SK-N-SH (cell line): ENCODE measurements around the gene DICER1. TPM values are rescaled to one million over a fixed set of nuclear protein-coding genes. Genes with fewer than 3 reads are reported as not detected.

ENCODE experiments used
- CTCF ChIA-PET: fragments of 300-600, 350-600 bp; formaldehyde crosslinking; extraction: SDS; loops from one replicate; lab custom pipeline; 2021; lab: Yijun Ruan, JAX
- POLR2A ChIA-PET: fragments of 350-600 bp; sonication (Branson Sonifier 250); formaldehyde crosslinking; extraction: SDS; loops from one replicate; lab custom pipeline; 2020; ENCODE audit warnings: antibody characterized with exemption, inconsistent platforms; lab: Yijun Ruan, JAX
- DNase-seq: peaks from one replicate; pipeline ENCODE4 v3.0.0; 2012
- H2AFZ ChIP-seq: fragments of 200-600 bp; sonication (generic); 2 replicates; pipeline ENCODE4 v1.8.1; 2016; ENCODE audit warnings: antibody characterized with exemption, mild to moderate bottlenecking, low read depth
- H3F3A ChIP-seq: fragments of 200-600 bp; sonication (generic); replicated peaks from 2 replicates; pipeline ENCODE3; 2016; ENCODE audit warnings: antibody characterized with exemption, mild to moderate bottlenecking; ENCODE audit not compliant: insufficient read depth
- H3K27ac ChIP-seq, 2 experiments: fragments of 200-500 bp in 1 of 2; fragments of 200-600 bp in 1 of 2; sonication (Bioruptor generic) in 1 of 2; sonication (generic), shearing (Covaris generic) in 1 of 2; 2 replicates each; pipeline versions ENCODE4 v1.5.1 to v1.6.1; 2014 to 2016; ENCODE audit warnings: low read depth in 2 of 2, inconsistent platforms in 1 of 2, low read length in 1 of 2, mild to moderate bottlenecking in 1 of 2, mixed read lengths in 1 of 2
- H3K27me3 ChIP-seq: fragments of 200-600 bp; sonication (generic), shearing (Covaris generic); 2 replicates; pipeline ENCODE4 v1.6.1; 2016; ENCODE audit warnings: mixed run types; ENCODE audit not compliant: insufficient read depth
- H3K36me3 ChIP-seq, 2 experiments: fragments of 200-500 bp in 1 of 2; fragments of 200-600 bp in 1 of 2; sonication (Bioruptor generic) in 1 of 2; sonication (generic) in 1 of 2; replicated peaks in 1 of 2; 2 replicates each; pipeline versions ENCODE3 to v1.5.1; 2014 to 2016; ENCODE audit warnings: low read length in 1 of 2, mild to moderate bottlenecking in 1 of 2; ENCODE audit not compliant: insufficient read depth in 2 of 2, control insufficient read depth in 1 of 2
- H3K4me1 ChIP-seq, 2 experiments: fragments of 200-500 bp in 1 of 2; fragments of 200-600 bp in 1 of 2; sonication (Bioruptor generic) in 1 of 2; sonication (generic), shearing (Covaris generic) in 1 of 2; 2 replicates each; pipeline versions ENCODE4 v1.5.1 to v1.6.1; 2014 to 2016; ENCODE audit warnings: low read depth in 1 of 2, low read length in 1 of 2, mixed run types in 1 of 2; ENCODE audit not compliant: insufficient read depth in 2 of 2, control insufficient read depth in 1 of 2
- H3K4me2 ChIP-seq: fragments of 200-600 bp; sonication (generic), shearing (Covaris generic); 2 replicates; pipeline ENCODE4 v1.6.1; 2017; ENCODE audit warnings: mixed run types
- H3K4me3 ChIP-seq, 2 experiments: fragments of 200-500 bp in 1 of 2; fragments of 200-600 bp in 1 of 2; sonication (Bioruptor generic) in 1 of 2; sonication (generic), shearing (Covaris generic) in 1 of 2; 2 replicates each; pipeline versions ENCODE4 v1.5.1 to v1.8.1; 2014 to 2016; ENCODE audit warnings: low read depth in 2 of 2, inconsistent platforms in 1 of 2, low read length in 1 of 2, mild to moderate bottlenecking in 1 of 2, mixed read lengths in 1 of 2, moderate library complexity in 1 of 2
- H3K79me2 ChIP-seq: fragments of 200-600 bp; sonication (generic); 2 replicates; pipeline ENCODE4 v1.8.1; 2017; ENCODE audit warnings: mild to moderate bottlenecking; ENCODE audit not compliant: insufficient read depth
- H3K9ac ChIP-seq: fragments of 200-600 bp; sonication (generic); 2 replicates; pipeline ENCODE4 v1.6.1; 2017; ENCODE audit warnings: mixed run types
- H3K9me2 ChIP-seq: fragments of 200-600 bp; sonication (generic); 2 replicates; pipeline ENCODE4 v1.6.1; 2017; ENCODE audit warnings: mixed run types
- H3K9me3 ChIP-seq: fragments of 200-600 bp; sonication (generic); 2 replicates; pipeline ENCODE4 v1.6.1; 2017; ENCODE audit warnings: mixed run types, mild to moderate bottlenecking, moderate library complexity
- H4K20me1 ChIP-seq: fragments of 200-600 bp; sonication (generic); 2 replicates; pipeline ENCODE4 v1.6.1; 2017; ENCODE audit warnings: mild to moderate bottlenecking, mixed run types; ENCODE audit not compliant: insufficient read depth
- CTCF ChIP-seq: fragments of 200-600 bp; sonication (generic); IDR thresholded peaks from 2 replicates; pipeline ENCODE4 v1.6.1; 2017; ENCODE audit warnings: antibody characterized with exemption, mild to moderate bottlenecking, moderate library complexity
- EP300 ChIP-seq, 2 experiments: IDR thresholded peaks; 2 replicates each; pipeline versions ENCODE4 v1.4.0 to v1.6.1; 2012; ENCODE audit warnings: borderline replicate concordance in 1 of 2, low read depth in 1 of 2, low read length in 1 of 2
- FOSL2 ChIP-seq: IDR thresholded peaks from 2 replicates; pipeline ENCODE4 v1.4.0; 2012; ENCODE audit warnings: low read depth, mild to moderate bottlenecking, moderate library complexity, borderline replicate concordance
- FOXJ3 ChIP-seq: sonication (generic); formaldehyde crosslinking; IDR thresholded peaks from 2 replicates; pipeline ENCODE4 v1.5.1; 2020; ENCODE audit warnings: mild to moderate bottlenecking, missing genetic modification reagents
- IRF3 ChIP-seq: fragments of 150-350 bp; IDR thresholded peaks from 2 replicates; pipeline ENCODE4 v1.6.1; 2016; ENCODE audit warnings: mild to moderate bottlenecking, low read depth, low read length
- MAX ChIP-seq: IDR thresholded peaks from 2 replicates; pipeline ENCODE4 v1.4.0; 2012; ENCODE audit warnings: low read depth
- NFIC ChIP-seq: IDR thresholded peaks from 2 replicates; pipeline ENCODE4 v1.4.0; 2012; ENCODE audit warnings: borderline replicate concordance
- NRF1 ChIP-seq: IDR thresholded peaks from 2 replicates; pipeline ENCODE4 v1.6.1; 2012; ENCODE audit warnings: low read depth, mild to moderate bottlenecking, low read length
- POLR2AphosphoS5 ChIP-seq: IDR thresholded peaks from 2 replicates; pipeline ENCODE4 v1.6.1; 2012; ENCODE audit warnings: low read depth, low read length
- RAD21 ChIP-seq: IDR thresholded peaks from 2 replicates; pipeline ENCODE4 v1.6.1; 2012; ENCODE audit warnings: mild to moderate bottlenecking, low read length
- RCOR1 ChIP-seq: fragments of 150-350 bp; IDR thresholded peaks from 2 replicates; pipeline ENCODE4 v1.6.1; 2017; ENCODE audit warnings: antibody characterized with exemption, low read length
- REST ChIP-seq: IDR thresholded peaks from 2 replicates; pipeline ENCODE4 v1.6.1; 2012; ENCODE audit warnings: mild to moderate bottlenecking, low read depth, low read length, moderate library complexity
- SMC3 ChIP-seq: IDR thresholded peaks from 2 replicates; pipeline ENCODE4 v1.6.1; 2012; ENCODE audit warnings: low read depth, low read length, improper control_type of control experiment
- TCF12 ChIP-seq: IDR thresholded peaks from 2 replicates; pipeline ENCODE4 v1.4.0; 2012
- USF1 ChIP-seq: IDR thresholded peaks from 2 replicates; pipeline ENCODE4 v1.4.0; 2012; ENCODE audit warnings: low read depth, borderline replicate concordance
- YY1 ChIP-seq: IDR thresholded peaks from 2 replicates; pipeline ENCODE4 v1.4.0; 2012; ENCODE audit warnings: low read depth, mild to moderate bottlenecking
- WGBS: methylation state at CpG from one replicate; pipeline ENCODE4 v1.1.6; 2017; ENCODE audit warnings: low lambda C conversion rate; 5-methylcytosine and 5-hydroxymethylcytosine counted together
- polyA plus RNA-seq, 3 experiments: library from polyadenylated mRNA; depleted of rRNA; stranded (reverse); fragments of >200 nt; gene quantifications; 2 replicates each; pipeline ENCODE4 v1.2.3, GENCODE V29; 2012

DICER1 gene
- polyA plus RNA-seq, 1 of the 3 experiments (the other 2 are of a cell fraction), result 4.7 TPM

GRCh38 chr14:95039259-95039992 is 117.9 kb downstream of the DICER1 start:
- DNase-seq, result peak; percentile 45
- Histone ChIP-seq H2AFZ (no peak overlapping the region), H3K27ac (no peak overlapping the region), H3K4me2 (no peak overlapping the region), H3K9ac (no peak overlapping the region), H3K4me1 (peaks cover 0 to 8% of the 10 kb centered on the region in 2 experiments; a peak in 1 of 4 replicates), H3F3A (no peaks in the 10 kb centered on the region), H3K4me3 (no peak overlapping the region), H3K79me2 (no peaks in the 10 kb centered on the region), H4K20me1 (no peaks in the 10 kb centered on the region), H3K9me2 (no peaks in the 10 kb centered on the region), H3K9me3 (no peaks in the 10 kb centered on the region), H3K36me3 (no peaks in the 10 kb centered on the region), H3K27me3 (no peaks in the 10 kb centered on the region)
- TF ChIP-seq IRF3, result no peak
- TF ChIP-seq MAX, result no peak
- TF ChIP-seq EP300 (IDR thresholded peaks at IDR 0.05; ENCODE audit: borderline replicate concordance in 1 of 2, low read depth in 1 of 2, low read length in 1 of 2), result no peak
- TF ChIP-seq TCF12, result no peak
- TF ChIP-seq NFIC, result no peak
- TF ChIP-seq YY1, result no peak
- no peak for TF ChIP-seq RAD21
- ChIA-PET CTCF (no interaction called here), POLR2A (no interaction called here)
- 31% methylated on average over 17 of the region's 17 CpGs for WGBS

- ChIA-PET CTCF (no interaction called here), POLR2A (no interaction called here)
- Histone ChIP-seq H4K20me1 (no peaks in the 10 kb centered on the region), H3K9ac (no peak overlapping the region), H3K27me3 (no peaks in the 10 kb centered on the region), H3K4me1 (peaks cover 0 to 8% of the 10 kb centered on the region in 2 experiments; a peak in 1 of 4 replicates), H3K9me3 (no peaks in the 10 kb centered on the region), H3K4me2 (no peak overlapping the region), H3K4me3 (no peak overlapping the region), H3K9me2 (no peaks in the 10 kb centered on the region), H3F3A (no peaks in the 10 kb centered on the region), H3K27ac (no peak overlapping the region), H3K36me3 (no peaks in the 10 kb centered on the region), H2AFZ (no peak overlapping the region), H3K79me2 (no peaks in the 10 kb centered on the region)
- no peak for DNase-seq
- WGBS, result 49% methylated on average over 9 of the region's 9 CpGs
- TF ChIP-seq USF1 (no peak), CTCF (no peak), FOSL2 (no peak), RAD21 (no peak), NRF1 (no peak), RCOR1 (no peak), POLR2AphosphoS5 (no peak), REST (no peak), YY1 (no peak), SMC3 (no peak), TCF12 (no peak), IRF3 (no peak), FOXJ3 (CRISPR knock-in tag) (no peak)
Observed at GRCh38 chr14:95038521-95039250, 118.6 kb downstream of the DICER1 start.
